SK-N-SH (cell line): ENCODE measurements around the gene SLC1A2. TPM values are rescaled to one million over a fixed set of nuclear protein-coding genes. Genes with fewer than 3 reads are reported as not detected.

Experiments
- CTCF ChIA-PET: fragments of 300-600, 350-600 bp; formaldehyde crosslinking; extraction: SDS; loops from one replicate; lab custom pipeline; 2021; lab: Yijun Ruan, JAX
- POLR2A ChIA-PET: fragments of 350-600 bp; sonication (Branson Sonifier 250); formaldehyde crosslinking; extraction: SDS; loops from one replicate; lab custom pipeline; 2020; ENCODE audit warnings: antibody characterized with exemption, inconsistent platforms; lab: Yijun Ruan, JAX
- DNase-seq: peaks from one replicate; pipeline ENCODE4 v3.0.0; 2012
- H2AFZ ChIP-seq: fragments of 200-600 bp; sonication (generic); 2 replicates; pipeline ENCODE4 v1.8.1; 2016; ENCODE audit warnings: antibody characterized with exemption, mild to moderate bottlenecking, low read depth
- H3F3A ChIP-seq: fragments of 200-600 bp; sonication (generic); replicated peaks from 2 replicates; pipeline ENCODE3; 2016; ENCODE audit warnings: antibody characterized with exemption, mild to moderate bottlenecking; ENCODE audit not compliant: insufficient read depth
- H3K27ac ChIP-seq, 2 experiments: fragments of 200-500 bp in 1 of 2; fragments of 200-600 bp in 1 of 2; sonication (Bioruptor generic) in 1 of 2; sonication (generic), shearing (Covaris generic) in 1 of 2; 2 replicates each; pipeline versions ENCODE4 v1.5.1 to v1.6.1; 2014 to 2016; ENCODE audit warnings: low read depth in 2 of 2, inconsistent platforms in 1 of 2, low read length in 1 of 2, mild to moderate bottlenecking in 1 of 2, mixed read lengths in 1 of 2
- H3K27me3 ChIP-seq: fragments of 200-600 bp; sonication (generic), shearing (Covaris generic); 2 replicates; pipeline ENCODE4 v1.6.1; 2016; ENCODE audit warnings: mixed run types; ENCODE audit not compliant: insufficient read depth
- H3K36me3 ChIP-seq, 2 experiments: fragments of 200-500 bp in 1 of 2; fragments of 200-600 bp in 1 of 2; sonication (Bioruptor generic) in 1 of 2; sonication (generic) in 1 of 2; replicated peaks in 1 of 2; 2 replicates each; pipeline versions ENCODE3 to v1.5.1; 2014 to 2016; ENCODE audit warnings: low read length in 1 of 2, mild to moderate bottlenecking in 1 of 2; ENCODE audit not compliant: insufficient read depth in 2 of 2, control insufficient read depth in 1 of 2
- H3K4me1 ChIP-seq, 2 experiments: fragments of 200-500 bp in 1 of 2; fragments of 200-600 bp in 1 of 2; sonication (Bioruptor generic) in 1 of 2; sonication (generic), shearing (Covaris generic) in 1 of 2; 2 replicates each; pipeline versions ENCODE4 v1.5.1 to v1.6.1; 2014 to 2016; ENCODE audit warnings: low read depth in 1 of 2, low read length in 1 of 2, mixed run types in 1 of 2; ENCODE audit not compliant: insufficient read depth in 2 of 2, control insufficient read depth in 1 of 2
- H3K4me2 ChIP-seq: fragments of 200-600 bp; sonication (generic), shearing (Covaris generic); 2 replicates; pipeline ENCODE4 v1.6.1; 2017; ENCODE audit warnings: mixed run types
- H3K4me3 ChIP-seq, 2 experiments: fragments of 200-500 bp in 1 of 2; fragments of 200-600 bp in 1 of 2; sonication (Bioruptor generic) in 1 of 2; sonication (generic), shearing (Covaris generic) in 1 of 2; 2 replicates each; pipeline versions ENCODE4 v1.5.1 to v1.8.1; 2014 to 2016; ENCODE audit warnings: low read depth in 2 of 2, inconsistent platforms in 1 of 2, low read length in 1 of 2, mild to moderate bottlenecking in 1 of 2, mixed read lengths in 1 of 2, moderate library complexity in 1 of 2
- H3K79me2 ChIP-seq: fragments of 200-600 bp; sonication (generic); 2 replicates; pipeline ENCODE4 v1.8.1; 2017; ENCODE audit warnings: mild to moderate bottlenecking; ENCODE audit not compliant: insufficient read depth
- H3K9ac ChIP-seq: fragments of 200-600 bp; sonication (generic); 2 replicates; pipeline ENCODE4 v1.6.1; 2017; ENCODE audit warnings: mixed run types
- H3K9me2 ChIP-seq: fragments of 200-600 bp; sonication (generic); 2 replicates; pipeline ENCODE4 v1.6.1; 2017; ENCODE audit warnings: mixed run types
- H3K9me3 ChIP-seq: fragments of 200-600 bp; sonication (generic); 2 replicates; pipeline ENCODE4 v1.6.1; 2017; ENCODE audit warnings: mixed run types, mild to moderate bottlenecking, moderate library complexity
- H4K20me1 ChIP-seq: fragments of 200-600 bp; sonication (generic); 2 replicates; pipeline ENCODE4 v1.6.1; 2017; ENCODE audit warnings: mild to moderate bottlenecking, mixed run types; ENCODE audit not compliant: insufficient read depth
- EP300 ChIP-seq, 2 experiments: IDR thresholded peaks; 2 replicates each; pipeline versions ENCODE4 v1.4.0 to v1.6.1; 2012; ENCODE audit warnings: borderline replicate concordance in 1 of 2, low read depth in 1 of 2, low read length in 1 of 2
- EZH2phosphoT487 ChIP-seq: fragments of 200-600 bp; sonication (generic); IDR thresholded peaks from 2 replicates; pipeline ENCODE4 v1.6.1; 2017; ENCODE audit warnings: low read depth, mixed run types, mild to moderate bottlenecking, antibody characterized with exemption, moderate library complexity, borderline replicate concordance
- FOSL2 ChIP-seq: IDR thresholded peaks from 2 replicates; pipeline ENCODE4 v1.4.0; 2012; ENCODE audit warnings: low read depth, mild to moderate bottlenecking, moderate library complexity, borderline replicate concordance
- JUND ChIP-seq: IDR thresholded peaks from 2 replicates; pipeline ENCODE4 v1.4.0; 2012
- MEF2A ChIP-seq: IDR thresholded peaks from 2 replicates; pipeline ENCODE4 v1.4.0; 2012; ENCODE audit warnings: low read depth, borderline replicate concordance
- NFIC ChIP-seq: IDR thresholded peaks from 2 replicates; pipeline ENCODE4 v1.4.0; 2012; ENCODE audit warnings: borderline replicate concordance
- POLR2AphosphoS5 ChIP-seq: IDR thresholded peaks from 2 replicates; pipeline ENCODE4 v1.6.1; 2012; ENCODE audit warnings: low read depth, low read length
- SMC3 ChIP-seq: IDR thresholded peaks from 2 replicates; pipeline ENCODE4 v1.6.1; 2012; ENCODE audit warnings: low read depth, low read length, improper control_type of control experiment
- TAF1 ChIP-seq: IDR thresholded peaks from 2 replicates; pipeline ENCODE4 v1.6.1; 2012; ENCODE audit warnings: low read depth, mild to moderate bottlenecking, low read length, moderate library complexity, borderline replicate concordance
- TCF12 ChIP-seq: IDR thresholded peaks from 2 replicates; pipeline ENCODE4 v1.4.0; 2012
- WGBS: methylation state at CpG from one replicate; pipeline ENCODE4 v1.1.6; 2017; ENCODE audit warnings: low lambda C conversion rate; 5-methylcytosine and 5-hydroxymethylcytosine counted together
- polyA plus RNA-seq, 3 experiments: library from polyadenylated mRNA; depleted of rRNA; stranded (reverse); fragments of >200 nt; gene quantifications; 2 replicates each; pipeline ENCODE4 v1.2.3, GENCODE V29; 2012
- TF ChIP-seq, protein P1 (sequence below): IDR thresholded peaks from 2 replicates; pipeline ENCODE4; 2012
- TF ChIP-seq, protein P2 (sequence below): fragments of 200-600 bp; sonication (generic); IDR thresholded peaks from 2 replicates; pipeline ENCODE4 v1.6.1; 2017; ENCODE audit warnings: antibody characterized with exemption, mild to moderate bottlenecking, moderate library complexity
- TF ChIP-seq, protein P3 (sequence below): IDR thresholded peaks from 2 replicates; pipeline ENCODE4 v1.4.0; 2012; ENCODE audit warnings: low read depth

SLC1A2 gene
- polyA plus RNA-seq, 1 of the 3 experiments (the other 2 are of a cell fraction): under 0.01 TPM

DNA sequence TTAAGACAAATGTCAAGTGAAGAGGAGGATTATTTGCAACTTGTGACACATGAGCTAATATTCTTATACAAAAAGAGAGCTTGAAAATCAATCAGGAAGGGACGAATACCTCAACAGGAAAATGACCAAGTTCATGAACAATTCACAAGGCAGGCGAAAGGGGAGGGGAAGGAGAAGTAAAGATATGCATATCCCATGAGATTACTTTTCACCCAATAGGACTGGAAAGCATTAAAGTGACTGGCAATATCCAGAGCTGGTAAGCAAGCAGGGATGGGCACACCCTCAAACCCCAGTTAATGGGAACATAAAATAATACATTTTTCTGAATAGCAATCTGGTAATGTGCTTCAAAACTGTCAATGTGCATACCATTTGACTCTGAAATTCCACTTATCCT lies 129.5 kb downstream of the SLC1A2 start:
- H3K9ac ChIP-seq: peak overlapping the region; percentile 69; the same call in 1 of the 2 replicates
- DNase-seq: no peak
- no peaks in the 10 kb centered on the region for H4K20me1 ChIP-seq
- peak overlapping the region; percentile 59; the same call in 1 of the 2 replicates for H3K4me2 ChIP-seq
- no peaks in the 10 kb centered on the region for H3K79me2 ChIP-seq
- no peaks in the 10 kb centered on the region for H3K9me2 ChIP-seq
- POLR2A ChIA-PET: no interaction called here
- H3K36me3 ChIP-seq: no peaks in the 10 kb centered on the region
- H3K27ac ChIP-seq: peak overlapping the region; percentile 77 to 94; a peak in 3 of 4 replicates
- H3F3A ChIP-seq: peaks cover 21% of the 10 kb centered on the region
- H3K4me3 ChIP-seq: no peak overlapping the region
- H3K27me3 ChIP-seq: no peaks in the 10 kb centered on the region
- CTCF ChIA-PET: interaction anchor here (3.0 kb wide), 1 partner anchor 16 kb away, joined by 8 read pairs; no protein-coding TSS in a partner anchor
- no peaks in the 10 kb centered on the region for H3K9me3 ChIP-seq
- 32% methylated on average over 2 of the region's 2 CpGs for WGBS
- peak overlapping the region; percentile 91 for H2AFZ ChIP-seq
- H3K4me1 ChIP-seq: peaks cover 0 to 22% of the 10 kb centered on the region in 2 experiments; a peak in 3 of 4 replicates
- TF ChIP-seq EZH2phosphoT487 (no peak), POLR2AphosphoS5 (peak; percentile 18; the same call in 1 of the 2 replicates), MEF2A (no peak), FOSL2 (peak; percentile 56; the same call in 1 of the 2 replicates), TAF1 (no peak), JUND (no peak), EP300 (IDR thresholded peaks at IDR 0.05; ENCODE audit: borderline replicate concordance in 1 of 2, low read depth in 1 of 2, low read length in 1 of 2) (peak in 1 of 2 experiments; percentile 51; a peak in 1 of 4 replicates), TCF12 (peak; percentile 75), SMC3 (no peak), NFIC (peak; percentile 21; the same call in 1 of the 2 replicates)
- TF ChIP-seq, protein P1, sequence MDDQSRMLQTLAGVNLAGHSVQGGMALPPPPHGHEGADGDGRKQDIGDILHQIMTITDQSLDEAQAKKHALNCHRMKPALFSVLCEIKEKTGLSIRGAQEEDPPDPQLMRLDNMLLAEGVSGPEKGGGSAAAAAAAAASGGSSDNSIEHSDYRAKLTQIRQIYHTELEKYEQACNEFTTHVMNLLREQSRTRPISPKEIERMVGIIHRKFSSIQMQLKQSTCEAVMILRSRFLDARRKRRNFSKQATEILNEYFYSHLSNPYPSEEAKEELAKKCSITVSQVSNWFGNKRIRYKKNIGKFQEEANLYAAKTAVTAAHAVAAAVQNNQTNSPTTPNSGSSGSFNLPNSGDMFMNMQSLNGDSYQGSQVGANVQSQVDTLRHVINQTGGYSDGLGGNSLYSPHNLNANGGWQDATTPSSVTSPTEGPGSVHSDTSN: peak; percentile 46
- TF ChIP-seq, protein P2, sequence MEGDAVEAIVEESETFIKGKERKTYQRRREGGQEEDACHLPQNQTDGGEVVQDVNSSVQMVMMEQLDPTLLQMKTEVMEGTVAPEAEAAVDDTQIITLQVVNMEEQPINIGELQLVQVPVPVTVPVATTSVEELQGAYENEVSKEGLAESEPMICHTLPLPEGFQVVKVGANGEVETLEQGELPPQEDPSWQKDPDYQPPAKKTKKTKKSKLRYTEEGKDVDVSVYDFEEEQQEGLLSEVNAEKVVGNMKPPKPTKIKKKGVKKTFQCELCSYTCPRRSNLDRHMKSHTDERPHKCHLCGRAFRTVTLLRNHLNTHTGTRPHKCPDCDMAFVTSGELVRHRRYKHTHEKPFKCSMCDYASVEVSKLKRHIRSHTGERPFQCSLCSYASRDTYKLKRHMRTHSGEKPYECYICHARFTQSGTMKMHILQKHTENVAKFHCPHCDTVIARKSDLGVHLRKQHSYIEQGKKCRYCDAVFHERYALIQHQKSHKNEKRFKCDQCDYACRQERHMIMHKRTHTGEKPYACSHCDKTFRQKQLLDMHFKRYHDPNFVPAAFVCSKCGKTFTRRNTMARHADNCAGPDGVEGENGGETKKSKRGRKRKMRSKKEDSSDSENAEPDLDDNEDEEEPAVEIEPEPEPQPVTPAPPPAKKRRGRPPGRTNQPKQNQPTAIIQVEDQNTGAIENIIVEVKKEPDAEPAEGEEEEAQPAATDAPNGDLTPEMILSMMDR: no peak
- TF ChIP-seq, protein P3, sequence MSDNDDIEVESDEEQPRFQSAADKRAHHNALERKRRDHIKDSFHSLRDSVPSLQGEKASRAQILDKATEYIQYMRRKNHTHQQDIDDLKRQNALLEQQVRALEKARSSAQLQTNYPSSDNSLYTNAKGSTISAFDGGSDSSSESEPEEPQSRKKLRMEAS: no peak
- TF ChIP-seq, all 33 proteins: peak for 6
